ENCODE measurements around the gene PCDHGB5. TPM values are rescaled to one million over a fixed set of nuclear protein-coding genes. Genes with fewer than 3 reads are reported as not detected.

The PCDHGB5 gene
- total RNA-seq, result 1 to 10 TPM; 3.4 to 4.0 TPM
- long read RNA-seq, result 0 reads

DNA sequence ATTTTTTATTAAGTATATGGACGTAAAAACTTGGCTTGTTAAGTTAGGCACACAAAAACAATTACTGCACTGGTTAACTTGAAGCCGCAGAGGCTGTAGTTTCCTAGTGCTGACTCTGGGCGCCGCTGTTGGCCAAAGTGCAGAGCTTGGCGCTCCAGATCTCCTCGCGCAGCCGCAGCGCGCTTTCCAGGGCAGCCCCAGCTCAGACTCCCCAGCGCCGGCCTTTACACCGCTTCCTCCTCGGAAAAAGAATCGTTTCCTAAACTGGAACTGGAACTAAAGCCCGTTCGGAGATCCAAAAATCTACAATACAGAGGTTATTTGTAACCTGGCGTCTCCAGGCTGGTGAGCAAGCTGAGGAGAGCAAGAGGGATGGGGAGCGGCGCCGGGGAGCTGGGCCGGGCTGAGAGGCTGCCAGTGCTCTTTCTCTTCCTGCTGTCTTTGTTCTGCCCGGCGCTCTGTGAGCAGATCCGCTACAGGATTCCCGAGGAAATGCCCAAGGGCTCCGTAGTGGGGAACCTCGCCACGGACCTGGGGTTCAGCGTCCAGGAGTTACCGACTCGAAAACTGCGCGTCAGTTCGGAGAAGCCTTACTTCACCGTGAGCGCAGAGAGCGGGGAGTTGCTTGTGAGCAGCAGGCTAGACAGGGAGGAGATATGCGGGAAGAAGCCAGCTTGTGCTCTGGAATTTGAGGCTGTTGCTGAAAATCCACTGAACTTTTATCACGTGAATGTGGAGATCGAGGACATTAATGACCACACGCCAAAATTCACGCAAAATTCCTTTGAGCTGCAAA, at the start of gene PCDHGB5:
PCDHGB5 (plus strand) TSS at position 192 of the 796 bp plus-strand sequence; CDS start at position 373, 181 bp downstream.
- DNase-seq, result peak in 1 of 2 donors; percentile 51
- intact Hi-C loops (cut with DNase I, micrococcal nuclease), result loop anchor here in 1 of 2 donors (10.0 kb wide), 1 partner anchor 53 kb away; the partner anchor contains the start of gene PCDHGA3
- ATAC-seq, result peak; percentile 96

DNA sequence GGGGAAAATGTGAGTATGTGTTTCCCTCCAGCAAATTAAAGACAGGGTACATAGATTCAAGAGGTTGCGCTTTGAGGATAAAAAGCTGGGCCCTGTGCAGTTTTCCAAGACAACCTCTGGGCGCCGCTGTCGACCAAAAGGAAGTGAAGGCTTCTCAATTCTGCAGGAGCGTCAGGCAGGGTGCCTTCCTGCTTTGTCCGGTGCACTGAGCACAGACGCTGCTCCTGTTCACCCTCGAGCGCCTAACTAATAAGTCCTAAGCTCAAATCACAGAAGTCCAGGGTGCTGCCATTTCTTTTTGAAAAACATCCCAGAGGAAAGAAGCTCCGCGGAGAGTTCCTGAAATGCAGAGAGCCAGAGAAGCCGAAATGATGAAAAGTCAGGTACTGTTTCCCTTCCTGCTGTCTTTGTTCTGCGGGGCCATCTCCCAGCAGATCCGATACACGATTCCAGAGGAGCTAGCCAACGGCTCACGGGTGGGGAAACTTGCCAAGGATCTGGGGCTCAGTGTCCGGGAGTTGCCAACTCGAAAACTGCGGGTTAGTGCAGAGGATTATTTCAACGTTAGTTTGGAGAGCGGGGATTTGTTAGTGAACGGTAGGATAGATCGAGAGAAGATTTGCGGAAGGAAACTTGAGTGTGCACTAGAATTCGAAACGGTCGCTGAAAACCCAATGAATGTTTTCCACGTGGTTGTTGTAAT, 47.7 kb upstream of the PCDHGB5 start, which contains the start of gene PCDHGB1:
PCDHGB1 (plus strand) TSS at position 183 of the 703 bp plus-strand sequence; CDS start at position 345, 162 bp downstream.
- intact Hi-C loops (cut with DNase I, micrococcal nuclease), result loop anchor here in 1 of 2 donors (10.0 kb wide), 1 partner anchor 45 kb away; the partner anchor contains the start of genes PCDHGA8 and PCDHGB5
- ATAC-seq, result peak; percentile 71
- peak in 1 of 2 donors; percentile 36 for DNase-seq

DNA sequence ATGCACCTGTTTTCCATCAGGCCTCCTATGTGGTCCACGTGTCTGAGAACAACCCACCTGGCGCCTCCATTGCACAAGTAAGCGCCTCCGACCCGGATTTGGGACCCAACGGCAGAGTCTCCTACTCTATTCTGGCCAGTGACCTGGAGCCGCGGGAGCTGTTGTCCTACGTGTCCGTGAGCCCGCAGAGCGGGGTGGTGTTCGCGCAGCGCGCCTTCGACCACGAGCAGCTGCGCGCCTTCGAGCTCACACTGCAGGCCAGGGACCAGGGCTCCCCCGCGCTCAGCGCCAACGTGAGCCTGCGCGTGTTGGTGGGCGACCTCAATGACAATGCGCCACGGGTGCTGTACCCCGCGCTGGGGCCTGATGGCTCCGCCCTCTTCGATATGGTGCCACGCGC, 46.2 kb upstream of the PCDHGB5 start:
- ATAC-seq (no peak), DNase-seq (no peak)
- intact Hi-C loops (cut with DNase I, micrococcal nuclease), result no loop called here

DNA sequence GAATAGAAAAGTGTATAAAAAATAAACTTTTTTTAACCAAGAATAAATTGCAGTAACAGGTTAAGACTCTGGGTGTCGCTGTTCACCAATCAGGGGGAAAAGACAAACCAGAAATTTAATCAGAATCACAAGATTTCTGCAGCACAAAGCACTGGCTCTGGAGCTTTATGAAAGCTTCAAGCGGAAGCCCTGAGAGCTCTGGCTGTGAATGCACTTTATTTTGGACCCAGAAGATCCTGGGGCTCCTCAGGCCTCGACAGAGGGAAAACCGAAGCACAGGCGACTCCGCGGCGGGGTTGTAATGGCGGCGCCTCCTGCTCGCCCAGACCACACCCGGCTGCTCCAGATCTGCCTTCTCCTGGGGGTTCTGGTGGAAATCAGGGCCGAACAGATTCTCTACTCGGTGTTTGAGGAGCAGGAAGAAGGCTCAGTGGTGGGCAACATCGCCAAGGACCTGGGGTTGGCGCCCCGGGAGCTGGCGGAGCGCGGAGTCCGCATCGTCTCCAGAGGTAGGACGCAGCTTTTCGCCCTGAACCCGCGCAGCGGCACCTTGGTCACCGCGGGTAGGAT, 42.8 kb upstream of the PCDHGB5 start, which contains the start of gene PCDHGA4:
PCDHGA4 (plus strand) TSS at position 122 of the 570 bp plus-strand sequence; CDS start at position 209, 87 bp downstream.
- ATAC-seq (no peak), DNase-seq (no peak)
- intact Hi-C loops (cut with DNase I, micrococcal nuclease), result no loop called here

DNA sequence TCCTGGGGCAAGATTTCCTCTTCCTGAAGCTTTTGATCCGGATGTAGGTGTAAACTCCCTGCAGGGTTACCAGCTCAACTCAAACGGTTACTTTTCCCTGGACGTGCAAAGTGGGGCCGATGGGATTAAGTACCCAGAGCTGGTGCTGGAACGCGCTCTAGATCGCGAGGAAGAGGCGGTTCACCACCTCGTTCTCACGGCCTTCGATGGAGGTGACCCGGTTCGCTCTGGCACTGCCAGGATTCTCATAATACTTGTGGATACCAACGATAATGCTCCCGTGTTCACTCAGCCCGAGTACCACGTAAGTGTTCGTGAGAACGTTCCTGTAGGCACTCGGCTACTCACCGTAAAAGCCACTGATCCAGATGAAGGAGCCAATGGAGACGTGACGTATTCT, 42.1 kb upstream of the PCDHGB5 start:
- ATAC-seq (no peak), DNase-seq (no peak)
- intact Hi-C loops (cut with DNase I, micrococcal nuclease), result no loop called here

DNA sequence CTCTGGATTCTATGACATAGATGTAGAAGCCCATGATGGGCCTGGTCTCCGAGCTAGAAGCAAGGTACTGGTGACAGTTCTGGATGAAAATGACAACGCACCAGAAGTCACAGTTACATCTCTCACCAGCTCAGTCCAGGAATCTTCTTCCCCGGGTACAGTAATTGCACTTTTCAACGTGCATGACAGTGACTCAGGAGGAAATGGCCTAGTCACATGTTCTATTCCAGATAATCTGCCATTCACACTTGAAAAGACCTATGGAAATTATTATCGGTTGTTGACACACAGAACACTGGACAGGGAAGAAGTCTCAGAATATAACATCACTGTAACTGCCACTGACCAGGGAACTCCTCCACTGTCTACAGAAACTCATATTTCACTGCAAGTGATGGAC, 41.6 kb upstream of the PCDHGB5 start:
- ATAC-seq (no peak), DNase-seq (no peak)
- intact Hi-C loops (cut with DNase I, micrococcal nuclease), result no loop called here

DNA sequence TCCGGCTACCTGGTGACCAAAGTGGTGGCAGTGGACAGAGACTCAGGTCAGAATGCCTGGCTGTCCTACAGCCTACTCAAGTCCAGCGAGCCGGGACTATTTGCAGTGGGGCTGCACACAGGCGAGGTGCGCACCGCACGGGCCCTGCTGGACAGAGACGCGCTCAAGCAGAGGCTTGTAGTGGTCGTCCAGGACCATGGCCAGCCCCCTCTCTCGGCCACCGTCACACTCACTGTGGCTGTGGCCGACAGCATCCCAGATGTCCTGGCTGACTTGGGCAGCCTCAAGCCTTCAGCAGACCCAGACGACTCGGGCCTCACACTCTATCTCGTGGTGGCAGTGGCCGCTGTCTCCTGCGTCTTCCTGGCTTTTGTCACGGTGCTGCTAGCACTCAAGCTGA, 40.8 kb upstream of the PCDHGB5 start:
- ATAC-seq, result no peak
- intact Hi-C loops (cut with DNase I, micrococcal nuclease), result no loop called here
- no peak for DNase-seq

DNA sequence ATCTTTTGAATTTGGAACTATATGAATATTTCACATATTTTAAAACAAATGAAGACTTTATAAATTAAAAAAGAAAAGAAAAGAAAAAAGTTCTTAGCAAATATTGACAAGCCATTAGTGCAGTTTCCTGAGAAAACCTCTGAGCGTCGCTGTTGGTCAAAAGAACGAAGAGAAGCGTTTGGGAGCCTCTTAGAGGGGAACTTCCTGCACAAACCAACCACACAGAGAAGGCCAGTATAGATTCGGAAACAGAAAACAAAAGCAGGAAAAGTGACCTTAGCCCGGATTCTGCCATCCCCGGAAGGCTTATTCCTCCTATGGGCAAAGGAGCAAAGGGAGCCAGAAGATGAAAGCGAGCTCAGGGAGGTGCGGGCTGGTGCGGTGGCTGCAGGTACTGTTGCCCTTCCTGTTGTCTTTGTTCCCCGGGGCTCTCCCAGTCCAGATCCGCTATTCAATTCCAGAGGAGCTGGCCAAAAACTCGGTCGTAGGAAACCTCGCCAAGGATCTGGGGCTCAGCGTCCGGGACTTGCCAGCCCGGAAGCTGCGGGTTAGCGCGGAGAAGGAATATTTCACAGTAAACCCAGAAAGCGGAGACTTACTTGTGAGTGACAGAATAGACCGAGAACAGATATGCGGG, 37.8 kb upstream of the PCDHGB5 start, which contains the start of gene PCDHGB2:
PCDHGB2 (plus strand) TSS at position 205 of the 637 bp plus-strand sequence; CDS start at position 347, 142 bp downstream.
- intact Hi-C loops (cut with DNase I, micrococcal nuclease), result no loop called here
- ATAC-seq (peak; percentile 35), DNase-seq (no peak)

DNA sequence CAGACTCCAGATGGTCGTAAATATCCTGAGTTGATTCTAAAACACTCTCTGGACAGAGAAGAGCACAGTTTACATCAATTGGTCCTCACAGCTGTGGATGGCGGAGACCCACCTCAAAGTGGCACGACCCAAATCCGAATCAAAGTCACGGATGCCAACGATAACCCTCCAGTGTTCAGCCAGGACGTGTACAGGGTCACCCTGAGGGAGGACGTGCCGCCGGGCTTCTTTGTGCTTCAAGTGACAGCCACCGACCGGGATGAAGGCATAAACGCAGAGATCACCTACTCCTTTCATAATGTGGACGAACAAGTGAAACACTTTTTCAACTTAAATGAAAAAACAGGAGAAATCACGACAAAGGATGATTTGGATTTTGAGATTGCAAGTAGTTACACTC, 37.1 kb upstream of the PCDHGB5 start:
- intact Hi-C loops (cut with DNase I, micrococcal nuclease), result no loop called here
- DNase-seq (no peak), ATAC-seq (no peak)

DNA sequence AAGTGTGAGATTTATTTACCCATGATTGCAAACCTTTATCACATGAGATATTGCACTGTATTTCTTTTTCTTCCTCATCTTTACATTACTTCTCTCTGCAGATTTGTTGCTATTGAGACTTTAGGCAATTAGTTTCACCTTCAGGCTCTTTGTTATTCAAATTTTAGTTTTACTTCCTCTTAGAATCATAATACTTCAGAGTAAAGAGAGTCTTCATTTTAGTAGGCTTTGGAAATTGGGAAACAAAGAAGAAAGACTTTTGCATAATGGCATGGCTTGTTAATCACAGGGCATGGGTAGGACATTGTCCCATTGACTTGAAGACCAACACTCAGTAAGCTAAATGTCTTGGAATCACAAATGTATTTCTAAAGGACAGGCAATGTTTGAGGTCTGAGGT, 35.0 kb upstream of the PCDHGB5 start:
- ATAC-seq (no peak), DNase-seq (no peak)
- intact Hi-C loops (cut with DNase I, micrococcal nuclease), result no loop called here

DNA sequence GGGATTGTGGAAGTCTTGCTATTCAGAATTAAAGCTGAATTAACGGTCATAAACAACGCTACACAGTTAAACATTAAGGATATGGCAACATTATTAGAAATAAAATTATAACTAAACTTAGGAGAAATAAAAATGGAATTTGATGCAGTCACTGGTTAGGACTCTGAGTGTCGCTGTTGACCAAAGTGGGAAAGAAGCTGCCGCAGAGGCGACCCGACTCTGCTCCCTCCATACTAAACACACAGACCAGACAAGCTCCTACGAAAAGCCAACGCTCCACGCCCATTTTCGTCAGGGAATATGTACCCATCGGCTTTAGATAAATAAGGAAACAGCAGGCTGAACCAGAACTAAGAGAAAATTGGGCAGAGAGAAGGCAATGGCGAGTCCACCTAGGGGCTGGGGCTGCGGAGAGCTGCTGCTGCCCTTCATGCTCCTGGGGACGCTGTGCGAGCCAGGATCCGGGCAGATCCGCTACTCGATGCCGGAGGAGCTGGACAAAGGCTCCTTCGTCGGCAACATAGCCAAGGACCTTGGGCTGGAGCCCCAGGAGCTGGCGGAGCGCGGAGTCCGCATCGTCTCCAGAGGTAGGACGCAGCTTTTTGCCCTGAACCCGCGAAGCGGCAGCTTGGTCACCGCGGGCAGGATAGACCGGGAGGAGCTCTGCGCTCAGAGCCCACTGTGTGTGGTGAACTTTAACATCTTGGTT, 33.6 kb upstream of the PCDHGB5 start, which contains the start of gene PCDHGA5:
PCDHGA5 (plus strand) TSS at position 211 of the 709 bp plus-strand sequence; CDS start at position 380, 169 bp downstream.
- intact Hi-C loops (cut with DNase I, micrococcal nuclease), result no loop called here
- ATAC-seq (no peak), DNase-seq (no peak)

DNA sequence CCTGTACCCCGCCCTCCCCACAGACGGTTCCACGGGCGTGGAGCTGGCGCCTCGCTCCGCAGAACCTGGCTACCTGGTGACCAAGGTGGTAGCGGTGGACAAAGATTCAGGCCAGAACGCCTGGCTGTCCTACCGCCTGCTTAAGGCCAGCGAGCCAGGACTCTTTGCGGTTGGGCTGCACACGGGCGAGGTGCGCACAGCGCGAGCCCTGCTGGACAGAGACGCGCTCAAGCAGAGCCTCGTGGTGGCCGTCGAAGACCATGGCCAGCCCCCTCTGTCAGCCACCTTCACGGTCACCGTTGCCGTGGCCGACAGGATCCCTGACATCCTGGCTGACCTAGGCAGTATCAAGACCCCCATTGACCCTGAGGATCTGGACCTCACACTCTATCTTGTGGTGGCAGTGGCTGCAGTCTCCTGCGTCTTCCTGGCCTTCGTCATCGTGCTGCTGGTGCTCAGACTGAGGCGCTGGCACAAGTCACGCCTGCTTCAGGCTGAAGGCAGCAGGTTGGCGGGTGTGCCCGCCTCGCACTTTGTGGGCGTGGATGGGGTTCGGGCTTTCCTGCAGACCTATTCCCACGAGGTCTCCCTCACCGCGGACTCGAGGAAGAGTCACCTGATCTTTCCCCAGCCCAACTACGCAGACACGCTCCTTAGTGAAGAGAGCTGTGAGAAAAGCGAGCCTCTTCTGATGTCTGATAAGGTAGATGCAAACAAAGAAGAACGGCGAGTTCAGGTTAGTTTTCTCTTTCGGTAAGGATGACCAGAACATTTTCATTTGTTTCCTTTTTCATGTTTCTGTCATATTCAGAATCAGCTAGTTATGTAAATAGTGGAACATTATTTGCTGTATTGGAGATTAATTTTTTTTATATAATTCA, 31.5 kb upstream of the PCDHGB5 start:
- intact Hi-C loops (cut with DNase I, micrococcal nuclease), result no loop called here
- DNase-seq, result no peak
- no peak for ATAC-seq

DNA sequence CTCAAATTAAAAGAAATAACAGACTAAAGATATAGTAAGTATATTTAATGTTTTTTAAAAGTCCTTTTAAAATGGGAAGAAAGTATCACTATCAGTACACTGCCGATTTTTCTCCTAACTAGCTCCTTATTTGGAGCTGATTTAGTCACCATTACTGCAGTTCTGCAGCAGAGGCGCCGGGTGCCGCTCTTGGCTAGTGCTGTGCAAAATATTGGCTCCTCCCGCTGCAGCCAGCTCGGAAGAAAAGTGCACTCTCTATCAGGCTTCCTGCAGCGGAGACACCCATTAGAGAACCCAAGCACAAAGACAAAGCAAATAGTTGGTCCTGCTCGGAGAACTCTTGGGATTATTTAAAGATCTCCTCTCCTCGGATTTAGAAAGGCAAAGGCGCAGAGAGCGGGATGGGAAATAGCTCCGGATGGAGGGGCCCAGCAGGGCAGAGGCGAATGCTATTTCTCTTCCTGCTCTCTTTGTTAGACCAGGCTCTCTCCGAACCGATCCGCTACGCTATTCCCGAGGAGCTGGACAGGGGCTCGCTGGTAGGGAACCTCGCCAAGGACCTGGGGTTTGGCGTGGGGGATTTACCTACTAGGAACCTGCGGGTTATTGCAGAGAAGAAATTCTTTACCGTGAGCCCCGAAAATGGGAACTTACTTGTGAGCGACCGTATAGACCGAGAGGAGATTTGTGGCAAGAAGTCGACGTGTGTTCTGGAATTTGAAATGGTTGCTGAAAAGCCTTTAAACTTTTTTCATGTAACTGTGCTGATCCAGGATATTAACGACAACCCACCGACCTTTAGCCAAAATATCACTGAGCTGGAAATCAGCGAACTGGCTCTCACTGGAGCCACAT, 27.5 kb upstream of the PCDHGB5 start, which contains the start of gene PCDHGB3:
PCDHGB3 (plus strand) TSS at position 249 of the 855 bp plus-strand sequence; CDS start at position 402, 153 bp downstream.
- ATAC-seq, result peak; percentile 71
- peak in 1 of 2 donors; percentile 41 for DNase-seq
- intact Hi-C loops (cut with DNase I, micrococcal nuclease), result no loop called here

DNA sequence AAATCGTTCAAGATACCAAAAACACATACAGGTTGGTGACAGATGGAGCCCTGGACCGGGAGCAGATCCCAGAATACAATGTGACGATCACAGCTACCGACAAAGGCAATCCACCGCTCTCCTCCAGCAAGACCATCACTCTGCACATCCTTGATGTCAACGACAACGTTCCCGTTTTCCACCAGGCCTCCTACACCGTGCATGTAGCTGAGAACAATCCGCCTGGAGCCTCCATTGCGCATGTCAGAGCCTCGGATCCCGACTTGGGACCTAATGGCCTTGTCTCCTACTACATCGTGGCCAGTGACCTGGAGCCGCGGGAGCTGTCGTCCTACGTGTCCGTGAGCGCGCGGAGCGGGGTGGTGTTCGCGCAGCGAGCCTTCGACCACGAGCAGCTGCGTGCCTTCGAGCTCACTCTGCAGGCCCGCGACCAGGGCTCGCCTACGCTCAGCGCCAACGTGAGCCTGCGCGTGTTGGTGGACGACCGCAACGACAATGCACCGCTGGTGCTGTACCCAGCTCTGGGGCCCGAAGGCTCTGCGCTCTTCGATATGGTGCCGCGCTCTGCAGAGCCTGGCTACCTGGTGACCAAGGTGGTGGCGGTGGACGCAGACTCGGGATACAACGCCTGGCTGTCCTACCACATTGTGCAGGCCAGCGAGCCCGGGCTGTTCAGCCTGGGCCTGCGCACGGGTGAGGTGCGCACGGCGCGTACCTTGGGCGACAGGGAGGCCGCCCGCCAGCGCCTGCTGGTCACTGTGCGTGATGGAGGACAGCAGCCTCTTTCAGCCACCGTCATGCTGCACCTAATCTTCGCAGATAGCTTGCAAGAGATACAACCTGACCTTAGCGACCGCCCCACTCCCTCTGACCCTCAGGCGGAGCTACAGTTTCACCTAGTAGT, 25.9 kb upstream of the PCDHGB5 start:
- DNase-seq, result no peak
- no peak for ATAC-seq
- intact Hi-C loops (cut with DNase I, micrococcal nuclease), result no loop called here

DNA sequence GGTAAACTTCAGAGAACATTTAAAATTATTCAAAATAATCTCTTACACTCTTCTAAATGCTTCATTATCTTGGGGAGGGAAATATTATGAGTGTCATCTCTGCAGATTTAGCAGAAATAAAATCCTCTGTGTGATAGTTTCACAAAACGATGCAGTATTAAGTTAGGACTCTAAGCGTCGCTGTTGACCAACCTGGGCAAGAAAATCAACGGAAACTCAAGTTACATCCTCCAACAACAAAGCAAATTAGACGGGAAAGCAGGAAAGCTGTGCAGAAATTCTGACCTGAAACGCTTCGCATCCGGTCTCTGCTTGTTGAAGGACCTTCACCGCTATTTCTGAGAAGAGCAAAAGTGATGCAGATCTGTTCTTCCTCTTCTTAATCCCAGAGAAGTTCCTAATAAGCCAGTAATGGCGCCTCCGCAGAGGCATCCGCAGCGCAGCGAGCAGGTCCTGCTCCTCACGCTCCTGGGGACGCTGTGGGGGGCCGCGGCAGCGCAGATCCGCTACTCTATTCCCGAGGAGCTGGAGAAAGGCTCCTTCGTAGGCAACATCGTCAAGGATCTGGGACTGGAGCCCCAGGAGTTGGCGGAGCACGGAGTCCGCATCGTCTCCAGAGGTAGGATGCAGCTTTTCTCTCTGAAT, 24.0 kb upstream of the PCDHGB5 start, which contains the start of gene PCDHGA6:
PCDHGA6 (plus strand) TSS at position 219 of the 645 bp plus-strand sequence; CDS start at position 412, 193 bp downstream.
- DNase-seq (no peak), ATAC-seq (no peak)
- intact Hi-C loops (cut with DNase I, micrococcal nuclease), result no loop called here

All from left colon (tissue), 2 donors.